Measurements from ENCODE around the gene CR2. TPM values are rescaled to one million over a fixed set of nuclear protein-coding genes. Genes with fewer than 3 reads are reported as not detected.

The CR2 gene
- total RNA-seq, 1 donor from 2014 or later, result 0.09 TPM

DNA sequence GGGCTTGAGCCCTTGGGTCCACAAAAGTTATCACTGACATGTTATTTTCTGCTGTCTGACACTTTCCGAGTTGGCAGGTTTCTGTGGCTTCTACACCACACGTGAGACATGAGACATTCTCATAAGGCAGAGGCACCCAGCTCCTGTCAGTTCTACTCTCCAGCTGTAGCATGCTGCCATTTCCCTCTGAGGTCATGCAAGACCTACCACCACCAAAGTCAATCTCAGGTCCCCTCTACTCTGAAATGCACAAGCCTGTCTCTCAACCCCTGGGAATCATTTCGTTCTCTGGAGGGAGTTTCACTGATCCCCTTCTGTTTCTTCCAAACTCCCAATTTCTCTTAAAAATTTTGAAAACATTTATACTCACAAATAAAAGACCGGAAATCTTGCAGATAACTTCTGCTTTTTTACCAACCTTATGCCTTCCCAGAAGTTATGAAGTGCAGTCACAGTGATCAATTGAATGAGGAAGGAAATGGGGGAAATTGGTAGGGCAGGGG is 39.5 kb upstream of the CR2 start:
- ATAC-seq (no peak), DNase-seq (no peak)
- no peak overlapping the region for H3K4me3 ChIP-seq
- no peaks in the 10 kb centered on the region for H3K9me3 ChIP-seq
- H3K36me3 ChIP-seq, result no peaks in the 10 kb centered on the region
- TF ChIP-seq, protein P1, sequence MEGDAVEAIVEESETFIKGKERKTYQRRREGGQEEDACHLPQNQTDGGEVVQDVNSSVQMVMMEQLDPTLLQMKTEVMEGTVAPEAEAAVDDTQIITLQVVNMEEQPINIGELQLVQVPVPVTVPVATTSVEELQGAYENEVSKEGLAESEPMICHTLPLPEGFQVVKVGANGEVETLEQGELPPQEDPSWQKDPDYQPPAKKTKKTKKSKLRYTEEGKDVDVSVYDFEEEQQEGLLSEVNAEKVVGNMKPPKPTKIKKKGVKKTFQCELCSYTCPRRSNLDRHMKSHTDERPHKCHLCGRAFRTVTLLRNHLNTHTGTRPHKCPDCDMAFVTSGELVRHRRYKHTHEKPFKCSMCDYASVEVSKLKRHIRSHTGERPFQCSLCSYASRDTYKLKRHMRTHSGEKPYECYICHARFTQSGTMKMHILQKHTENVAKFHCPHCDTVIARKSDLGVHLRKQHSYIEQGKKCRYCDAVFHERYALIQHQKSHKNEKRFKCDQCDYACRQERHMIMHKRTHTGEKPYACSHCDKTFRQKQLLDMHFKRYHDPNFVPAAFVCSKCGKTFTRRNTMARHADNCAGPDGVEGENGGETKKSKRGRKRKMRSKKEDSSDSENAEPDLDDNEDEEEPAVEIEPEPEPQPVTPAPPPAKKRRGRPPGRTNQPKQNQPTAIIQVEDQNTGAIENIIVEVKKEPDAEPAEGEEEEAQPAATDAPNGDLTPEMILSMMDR (IDR thresholded peaks at IDR 0.05), result no peak
- intact Hi-C loops (cut with DNase I), result no loop called here
- no peaks in the 10 kb centered on the region for H3K4me1 ChIP-seq
- no peaks in the 10 kb centered on the region for H3K27me3 ChIP-seq (ENCODE audit: low read depth)
- H3K27ac ChIP-seq, result no peak overlapping the region

DNA sequence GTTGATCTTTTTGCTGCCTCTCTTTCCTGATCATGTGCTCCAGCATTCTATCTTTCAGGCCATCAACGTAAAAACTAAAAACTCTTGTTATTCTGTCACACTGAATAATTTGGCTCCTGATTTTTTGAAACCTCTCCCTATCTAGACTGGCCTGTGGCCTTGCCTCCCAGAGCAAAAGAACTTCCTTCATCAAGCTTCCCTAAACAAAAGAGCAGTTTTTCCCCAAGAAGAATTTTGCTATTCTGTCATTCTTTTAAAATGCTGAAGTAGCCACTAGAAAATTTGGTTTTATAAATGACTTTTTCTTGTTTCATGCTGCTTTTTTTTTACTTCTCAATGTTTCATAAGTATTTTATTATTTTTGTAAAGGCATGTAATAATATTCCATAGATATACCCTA is 37.1 kb upstream of the CR2 start:
- H3K27me3 ChIP-seq (ENCODE audit: low read depth), result no peaks in the 10 kb centered on the region
- H3K36me3 ChIP-seq, result no peaks in the 10 kb centered on the region
- H3K4me1 ChIP-seq, result no peaks in the 10 kb centered on the region
- no peak overlapping the region for H3K4me3 ChIP-seq
- ATAC-seq (no peak), DNase-seq (no peak)
- intact Hi-C loops (cut with DNase I), result no loop called here
- TF ChIP-seq, protein P1 (IDR thresholded peaks at IDR 0.05), result no peak
- no peaks in the 10 kb centered on the region for H3K9me3 ChIP-seq
- H3K27ac ChIP-seq, result no peak overlapping the region

- Histone ChIP-seq H3K36me3 (no peaks in the 10 kb centered on the region), H3K4me1 (no peaks in the 10 kb centered on the region), H3K9me3 (no peaks in the 10 kb centered on the region), H3K27ac (no peak overlapping the region), H3K27me3 (ENCODE audit: low read depth) (peaks cover 2% of the 10 kb centered on the region), H3K4me3 (no peak overlapping the region)
- DNase-seq, result no peak
- no peak for ATAC-seq
- TF ChIP-seq, protein P1 (IDR thresholded peaks at IDR 0.05), result no peak
- intact Hi-C loops (cut with DNase I), result no loop called here
Observed at GRCh38 chr1:207418351-207418750, 35.8 kb upstream of the CR2 start.

GRCh38 chr1:207420109-207420508 is 34.0 kb upstream of the CR2 start:
- Histone ChIP-seq H3K27ac (no peak overlapping the region), H3K27me3 (ENCODE audit: low read depth) (peaks cover 10% of the 10 kb centered on the region), H3K9me3 (no peaks in the 10 kb centered on the region), H3K4me3 (no peak overlapping the region), H3K36me3 (no peaks in the 10 kb centered on the region), H3K4me1 (no peaks in the 10 kb centered on the region)
- TF ChIP-seq, protein P1 (IDR thresholded peaks at IDR 0.05), result no peak
- ATAC-seq (no peak), DNase-seq (no peak)
- intact Hi-C loops (cut with DNase I), result no loop called here

GRCh38 chr1:207421078-207421477 is 33.0 kb upstream of the CR2 start:
- Histone ChIP-seq H3K27me3 (ENCODE audit: low read depth) (peaks cover 10% of the 10 kb centered on the region), H3K27ac (no peak overlapping the region), H3K4me3 (no peak overlapping the region), H3K36me3 (no peaks in the 10 kb centered on the region), H3K4me1 (no peaks in the 10 kb centered on the region), H3K9me3 (no peaks in the 10 kb centered on the region)
- no peak for ATAC-seq
- intact Hi-C loops (cut with DNase I), result no loop called here
- DNase-seq, result no peak
- TF ChIP-seq, protein P1 (IDR thresholded peaks at IDR 0.05), result no peak
